DMS53 (cell line): ENCODE measurements around the gene YY1AP1.
"Not testable (repeated sequence)": the region's sequence is repeated elsewhere in the genome, so short reads cannot be mapped to it uniquely, and the experiment has no call there.

Experiments used
- DNase-seq: peaks from one replicate; lab custom pipeline; 2025; lab: John Stamatoyannopoulos, UW

The YY1AP1 gene

GRCh38 chr1:155688324-155689080, at the start of gene YY1AP1:
YY1AP1 (minus strand) TSS chr1:155688774; CDS start chr1:155680436, 8,338 bp downstream.
- peak; percentile 96 for DNase-seq

- peak; percentile 74 for DNase-seq
Observed at GRCh38 chr1:155729031-155729898, 40.7 kb upstream of the YY1AP1 start.

- DNase-seq = no peak
Observed at GRCh38 chr1:155725142-155725541, 36.6 kb upstream of the YY1AP1 start.

GRCh38 chr1:155719703-155720102, 31.1 kb upstream of the YY1AP1 start:
- no peak for DNase-seq

GRCh38 chr1:155718524-155719115, 30.0 kb upstream of the YY1AP1 start:
- DNase-seq = not testable (repeated sequence)

GRCh38 chr1:155717041-155717440, 28.5 kb upstream of the YY1AP1 start:
- no peak for DNase-seq

GRCh38 chr1:155715777-155716176, 27.2 kb upstream of the YY1AP1 start:
- no peak for DNase-seq

GRCh38 chr1:155715056-155715455, 26.5 kb upstream of the YY1AP1 start:
- DNase-seq = not testable (repeated sequence)

GRCh38 chr1:155713075-155713474, 24.5 kb upstream of the YY1AP1 start:
- no peak for DNase-seq

- peak; percentile 22 for DNase-seq
Observed at GRCh38 chr1:155712636-155713035, 24.1 kb upstream of the YY1AP1 start.

- DNase-seq = not testable (repeated sequence)
Observed at GRCh38 chr1:155711457-155711856, 22.9 kb upstream of the YY1AP1 start.

- no peak for DNase-seq
Observed at GRCh38 chr1:155709391-155709790, 20.8 kb upstream of the YY1AP1 start.

- DNase-seq = no peak
Observed at GRCh38 chr1:155706139-155706538, 17.6 kb upstream of the YY1AP1 start.

- not testable (repeated sequence) for DNase-seq
Observed at GRCh38 chr1:155704414-155704813, 15.8 kb upstream of the YY1AP1 start.

- no peak for DNase-seq
Observed at GRCh38 chr1:155703216-155703615, 14.6 kb upstream of the YY1AP1 start.

GRCh38 chr1:155701675-155702074, 13.1 kb upstream of the YY1AP1 start:
- DNase-seq = not testable (repeated sequence)

GRCh38 chr1:155699062-155699461, 10.5 kb upstream of the YY1AP1 start:
- not testable (repeated sequence) for DNase-seq

- no peak for DNase-seq
Observed at GRCh38 chr1:155698382-155699038, 9.9 kb upstream of the YY1AP1 start.

- not testable (repeated sequence) for DNase-seq
Observed at GRCh38 chr1:155697616-155698015, 9.0 kb upstream of the YY1AP1 start.

GRCh38 chr1:155697046-155697445, 8.5 kb upstream of the YY1AP1 start:
- DNase-seq = no peak

GRCh38 chr1:155696524-155696923, 8.0 kb upstream of the YY1AP1 start:
- no peak for DNase-seq

GRCh38 chr1:155695608-155696007, 7.0 kb upstream of the YY1AP1 start:
- DNase-seq = no peak
